Body of pancreas (tissue), 4 donors: ENCODE measurements around the gene PAK5.

Experiments
- CTCF ChIP-seq, 7 experiments: fragments of 450-650 bp in 4 of 7; fragments of 200-600 bp in 3 of 7; sonication (generic) in 3 of 7; IDR thresholded peaks; one replicate each; pipeline ENCODE4 v1.5.1; 2016 to 2019; ENCODE audit warnings: antibody characterized with exemption in 7 of 7
- POLR2A ChIP-seq, 3 donors: fragments of 450-650 bp; IDR thresholded peaks; one replicate each; pipeline ENCODE4 v1.6.1; 2016; ENCODE audit warnings: antibody characterized with exemption in 3 of 3, mild to moderate bottlenecking in 2 of 3

GRCh38 chr20:9608639-9609340 lies 230.1 kb downstream of the PAK5 start:
- no peak for TF ChIP-seq CTCF (IDR thresholded peaks at IDR 0.05)
- no peak for TF ChIP-seq POLR2A (IDR thresholded peaks at IDR 0.05)
